SK-N-SH (cell line): ENCODE data around the gene SVIL. TPM values are rescaled to one million over a fixed set of nuclear protein-coding genes. Genes with fewer than 3 reads are reported as not detected.
A peak's percentile ranks its signal among the peaks of the same experiment; 100 is the strongest.

ENCODE experiments used
- CTCF ChIA-PET: fragments of 300-600, 350-600 bp; formaldehyde crosslinking; extraction: SDS; loops from one replicate; lab custom pipeline; 2021; lab: Yijun Ruan, JAX
- POLR2A ChIA-PET: fragments of 350-600 bp; sonication (Branson Sonifier 250); formaldehyde crosslinking; extraction: SDS; loops from one replicate; lab custom pipeline; 2020; ENCODE audit warnings: antibody characterized with exemption, inconsistent platforms; lab: Yijun Ruan, JAX
- DNase-seq: peaks from one replicate; pipeline ENCODE4 v3.0.0; 2012
- H2AFZ ChIP-seq: fragments of 200-600 bp; sonication (generic); 2 replicates; pipeline ENCODE4 v1.8.1; 2016; ENCODE audit warnings: antibody characterized with exemption, mild to moderate bottlenecking, low read depth
- H3F3A ChIP-seq: fragments of 200-600 bp; sonication (generic); replicated peaks from 2 replicates; pipeline ENCODE3; 2016; ENCODE audit warnings: antibody characterized with exemption, mild to moderate bottlenecking; ENCODE audit not compliant: insufficient read depth
- H3K27ac ChIP-seq, 2 experiments: fragments of 200-500 bp in 1 of 2; fragments of 200-600 bp in 1 of 2; sonication (Bioruptor generic) in 1 of 2; sonication (generic), shearing (Covaris generic) in 1 of 2; 2 replicates each; pipeline versions ENCODE4 v1.5.1 to v1.6.1; 2014 to 2016; ENCODE audit warnings: low read depth in 2 of 2, inconsistent platforms in 1 of 2, low read length in 1 of 2, mild to moderate bottlenecking in 1 of 2, mixed read lengths in 1 of 2
- H3K27me3 ChIP-seq: fragments of 200-600 bp; sonication (generic), shearing (Covaris generic); 2 replicates; pipeline ENCODE4 v1.6.1; 2016; ENCODE audit warnings: mixed run types; ENCODE audit not compliant: insufficient read depth
- H3K36me3 ChIP-seq, 2 experiments: fragments of 200-500 bp in 1 of 2; fragments of 200-600 bp in 1 of 2; sonication (Bioruptor generic) in 1 of 2; sonication (generic) in 1 of 2; replicated peaks in 1 of 2; 2 replicates each; pipeline versions ENCODE3 to v1.5.1; 2014 to 2016; ENCODE audit warnings: low read length in 1 of 2, mild to moderate bottlenecking in 1 of 2; ENCODE audit not compliant: insufficient read depth in 2 of 2, control insufficient read depth in 1 of 2
- H3K4me1 ChIP-seq, 2 experiments: fragments of 200-500 bp in 1 of 2; fragments of 200-600 bp in 1 of 2; sonication (Bioruptor generic) in 1 of 2; sonication (generic), shearing (Covaris generic) in 1 of 2; 2 replicates each; pipeline versions ENCODE4 v1.5.1 to v1.6.1; 2014 to 2016; ENCODE audit warnings: low read depth in 1 of 2, low read length in 1 of 2, mixed run types in 1 of 2; ENCODE audit not compliant: insufficient read depth in 2 of 2, control insufficient read depth in 1 of 2
- H3K4me2 ChIP-seq: fragments of 200-600 bp; sonication (generic), shearing (Covaris generic); 2 replicates; pipeline ENCODE4 v1.6.1; 2017; ENCODE audit warnings: mixed run types
- H3K4me3 ChIP-seq, 2 experiments: fragments of 200-500 bp in 1 of 2; fragments of 200-600 bp in 1 of 2; sonication (Bioruptor generic) in 1 of 2; sonication (generic), shearing (Covaris generic) in 1 of 2; 2 replicates each; pipeline versions ENCODE4 v1.5.1 to v1.8.1; 2014 to 2016; ENCODE audit warnings: low read depth in 2 of 2, inconsistent platforms in 1 of 2, low read length in 1 of 2, mild to moderate bottlenecking in 1 of 2, mixed read lengths in 1 of 2, moderate library complexity in 1 of 2
- H3K79me2 ChIP-seq: fragments of 200-600 bp; sonication (generic); 2 replicates; pipeline ENCODE4 v1.8.1; 2017; ENCODE audit warnings: mild to moderate bottlenecking; ENCODE audit not compliant: insufficient read depth
- H3K9ac ChIP-seq: fragments of 200-600 bp; sonication (generic); 2 replicates; pipeline ENCODE4 v1.6.1; 2017; ENCODE audit warnings: mixed run types
- H3K9me2 ChIP-seq: fragments of 200-600 bp; sonication (generic); 2 replicates; pipeline ENCODE4 v1.6.1; 2017; ENCODE audit warnings: mixed run types
- H3K9me3 ChIP-seq: fragments of 200-600 bp; sonication (generic); 2 replicates; pipeline ENCODE4 v1.6.1; 2017; ENCODE audit warnings: mixed run types, mild to moderate bottlenecking, moderate library complexity
- H4K20me1 ChIP-seq: fragments of 200-600 bp; sonication (generic); 2 replicates; pipeline ENCODE4 v1.6.1; 2017; ENCODE audit warnings: mild to moderate bottlenecking, mixed run types; ENCODE audit not compliant: insufficient read depth
- FOSL2 ChIP-seq: IDR thresholded peaks from 2 replicates; pipeline ENCODE4 v1.4.0; 2012; ENCODE audit warnings: low read depth, mild to moderate bottlenecking, moderate library complexity, borderline replicate concordance
- FOXJ3 ChIP-seq: sonication (generic); formaldehyde crosslinking; IDR thresholded peaks from 2 replicates; pipeline ENCODE4 v1.5.1; 2020; ENCODE audit warnings: mild to moderate bottlenecking, missing genetic modification reagents
- JUND ChIP-seq: IDR thresholded peaks from 2 replicates; pipeline ENCODE4 v1.4.0; 2012
- MAX ChIP-seq: IDR thresholded peaks from 2 replicates; pipeline ENCODE4 v1.4.0; 2012; ENCODE audit warnings: low read depth
- MEF2A ChIP-seq: IDR thresholded peaks from 2 replicates; pipeline ENCODE4 v1.4.0; 2012; ENCODE audit warnings: low read depth, borderline replicate concordance
- NFIC ChIP-seq: IDR thresholded peaks from 2 replicates; pipeline ENCODE4 v1.4.0; 2012; ENCODE audit warnings: borderline replicate concordance
- NRF1 ChIP-seq: IDR thresholded peaks from 2 replicates; pipeline ENCODE4 v1.6.1; 2012; ENCODE audit warnings: low read depth, mild to moderate bottlenecking, low read length
- PBX3 ChIP-seq: IDR thresholded peaks from 2 replicates; pipeline ENCODE4; 2012
- RAD21 ChIP-seq: IDR thresholded peaks from 2 replicates; pipeline ENCODE4 v1.6.1; 2012; ENCODE audit warnings: mild to moderate bottlenecking, low read length
- RCOR1 ChIP-seq: fragments of 150-350 bp; IDR thresholded peaks from 2 replicates; pipeline ENCODE4 v1.6.1; 2017; ENCODE audit warnings: antibody characterized with exemption, low read length
- REST ChIP-seq: IDR thresholded peaks from 2 replicates; pipeline ENCODE4 v1.6.1; 2012; ENCODE audit warnings: mild to moderate bottlenecking, low read depth, low read length, moderate library complexity
- RFX5 ChIP-seq: IDR thresholded peaks from 2 replicates; pipeline ENCODE4 v1.6.1; 2012; ENCODE audit warnings: mild to moderate bottlenecking, improper control_type of control experiment, low read length
- RXRA ChIP-seq: IDR thresholded peaks from 2 replicates; pipeline ENCODE4 v1.4.0; 2012; ENCODE audit warnings: low read depth, mild to moderate bottlenecking, borderline replicate concordance
- YY1 ChIP-seq: IDR thresholded peaks from 2 replicates; pipeline ENCODE4 v1.4.0; 2012; ENCODE audit warnings: low read depth, mild to moderate bottlenecking
- WGBS: methylation state at CpG from one replicate; pipeline ENCODE4 v1.1.6; 2017; ENCODE audit warnings: low lambda C conversion rate; 5-methylcytosine and 5-hydroxymethylcytosine counted together
- polyA plus RNA-seq, 3 experiments: library from polyadenylated mRNA; depleted of rRNA; stranded (reverse); fragments of >200 nt; gene quantifications; 2 replicates each; pipeline ENCODE4 v1.2.3, GENCODE V29; 2012

SVIL gene
- polyA plus RNA-seq, 1 of the 3 experiments (the other 2 are of a cell fraction), result 48.7 TPM

GRCh38 chr10:29613791-29614190 lies 21.0 kb downstream of the SVIL start:
- CTCF ChIA-PET, result no interaction called here
- WGBS, result 80% methylated on average over 4 of the region's 4 CpGs
- POLR2A ChIA-PET, result no interaction called here
- H3K9ac ChIP-seq, result no peak overlapping the region
- DNase-seq, result no peak
- H3K27me3 ChIP-seq, result no peaks in the 10 kb centered on the region
- TF ChIP-seq MAX, result no peak
- TF ChIP-seq PBX3, result no peak
- TF ChIP-seq RAD21, result no peak
- no peak for TF ChIP-seq JUND
- TF ChIP-seq RXRA, result no peak
- TF ChIP-seq FOXJ3 (CRISPR knock-in tag), result no peak
- TF ChIP-seq RFX5, result no peak
- peak overlapping the region in 1 of 2 experiments; percentile 40; a peak in 2 of 4 replicates for H3K27ac ChIP-seq
- H2AFZ ChIP-seq, result no peak overlapping the region
- peaks cover 7% of the 10 kb centered on the region for H3F3A ChIP-seq
- no peaks in the 10 kb centered on the region for H3K9me2 ChIP-seq
- H3K36me3 ChIP-seq, result peaks cover 0 to 24% of the 10 kb centered on the region in 2 experiments
- H3K4me2 ChIP-seq, result no peak overlapping the region
- no peaks in the 10 kb centered on the region for H3K9me3 ChIP-seq
- H3K4me1 ChIP-seq, result peaks cover 10 to 15% of the 10 kb centered on the region in 2 experiments; a peak in 3 of 4 replicates
- no peak overlapping the region for H3K4me3 ChIP-seq
- peaks cover 81% of the 10 kb centered on the region for H4K20me1 ChIP-seq
- peaks cover 84% of the 10 kb centered on the region for H3K79me2 ChIP-seq

GRCh38 chr10:29613196-29613595 lies 21.6 kb downstream of the SVIL start:
- Histone ChIP-seq H2AFZ (no peak overlapping the region), H3K9me3 (no peaks in the 10 kb centered on the region), H3K9me2 (no peaks in the 10 kb centered on the region), H4K20me1 (peaks cover 80% of the 10 kb centered on the region), H3K36me3 (peaks cover 0 to 25% of the 10 kb centered on the region in 2 experiments), H3K27ac (peak overlapping the region in 1 of 2 experiments; percentile 40; a peak in 2 of 4 replicates), H3F3A (peaks cover 7% of the 10 kb centered on the region), H3K9ac (no peak overlapping the region), H3K79me2 (peaks cover 78% of the 10 kb centered on the region), H3K4me2 (no peak overlapping the region), H3K27me3 (no peaks in the 10 kb centered on the region), H3K4me3 (no peak overlapping the region), H3K4me1 (peaks cover 5 to 9% of the 10 kb centered on the region in 2 experiments; a peak in 3 of 4 replicates)
- ChIA-PET POLR2A (no interaction called here), CTCF (no interaction called here)
- TF ChIP-seq YY1, result no peak
- TF ChIP-seq MEF2A, result no peak
- no peak for TF ChIP-seq RCOR1
- no peak for TF ChIP-seq FOSL2
- no peak for TF ChIP-seq REST
- TF ChIP-seq NRF1, result no peak
- TF ChIP-seq NFIC, result no peak
- WGBS, result over 99% methylated on average over 6 of the region's 6 CpGs
- DNase-seq, result no peak
